Measurements from ENCODE around the gene DOHH.
"Not testable (repeated sequence)": the region's sequence is repeated elsewhere in the genome, so short reads cannot be mapped to it uniquely, and the experiment has no call there.

Gene DOHH

DNA sequence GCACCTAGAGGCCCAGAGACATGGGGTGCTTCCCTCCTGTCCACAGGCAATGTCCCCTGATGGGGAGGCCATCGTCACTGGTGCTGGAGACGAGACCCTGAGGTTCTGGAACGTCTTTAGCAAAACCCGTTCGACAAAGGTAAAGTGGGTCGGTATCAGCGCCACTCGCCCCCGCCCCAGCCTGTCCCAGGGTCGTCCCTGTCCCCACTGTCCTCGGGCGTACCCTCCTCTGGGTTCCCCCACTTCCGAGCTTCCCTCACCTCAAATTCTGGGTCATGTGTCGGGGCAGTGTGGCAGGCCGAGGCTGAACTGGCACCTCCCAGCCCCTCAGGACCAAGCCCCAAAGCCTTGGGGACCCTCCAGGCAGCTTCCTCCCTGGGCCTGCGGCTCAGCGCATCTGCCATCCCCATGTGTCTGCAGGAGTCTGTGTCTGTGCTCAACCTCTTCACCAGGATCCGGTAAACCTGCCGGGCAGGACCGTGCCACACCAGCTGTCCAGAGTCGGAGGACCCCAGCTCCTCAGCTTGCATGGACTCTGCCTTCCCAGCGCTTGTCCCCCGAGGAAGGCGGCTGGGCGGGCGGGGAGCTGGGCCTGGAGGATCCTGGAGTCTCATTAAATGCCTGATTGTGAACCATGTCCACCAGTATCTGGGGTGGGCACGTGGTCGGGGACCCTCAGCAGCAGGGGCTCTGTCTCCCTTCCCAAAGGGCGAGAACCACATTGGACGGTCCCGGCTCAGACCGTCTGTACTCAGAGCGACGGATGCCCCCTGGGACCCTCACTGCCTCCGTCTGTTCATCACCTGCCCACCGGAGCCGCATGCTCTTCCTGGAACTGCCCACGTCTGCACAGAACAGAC lies 34.1 kb upstream of the DOHH start:
- DNase-seq (ENCODE audit: low read depth): no peak

- no peak for DNase-seq (ENCODE audit: low read depth)
These were observed 33.2 kb upstream of the DOHH start for GRCh38 chr19:3533563-3534216.

GRCh38 chr19:3533033-3533432 lies 32.6 kb upstream of the DOHH start:
- no peak for DNase-seq (ENCODE audit: low read depth)

DNA sequence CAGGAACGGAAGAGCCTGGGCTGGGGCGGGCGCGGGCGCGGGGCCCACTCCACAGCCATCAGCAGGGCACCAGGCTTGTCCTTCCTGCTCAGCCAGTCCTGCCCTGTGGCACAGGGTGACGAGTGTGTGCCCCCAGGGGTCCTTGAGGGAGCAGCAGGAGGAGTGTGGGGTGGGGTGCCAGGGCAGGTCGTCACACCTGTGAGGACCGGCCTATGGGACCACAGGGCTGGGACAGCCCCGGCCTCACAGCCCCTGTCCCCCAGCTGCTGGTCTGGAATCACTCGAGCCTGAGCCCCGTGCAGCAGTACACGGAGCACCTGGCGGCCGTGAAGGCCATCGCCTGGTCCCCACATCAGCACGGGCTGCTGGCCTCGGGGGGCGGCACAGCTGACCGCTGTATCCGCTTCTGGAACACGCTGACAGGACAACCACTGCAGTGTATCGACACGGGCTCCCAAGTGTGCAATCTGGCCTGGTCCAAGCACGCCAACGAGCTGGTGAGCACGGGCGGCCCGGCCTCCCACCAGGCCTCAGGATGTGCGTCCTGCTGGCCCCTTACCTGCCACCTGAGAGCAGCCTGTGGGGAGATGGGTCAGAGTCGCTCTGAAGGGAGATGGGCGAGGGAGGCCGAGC lies 31.8 kb upstream of the DOHH start:
- no peak for DNase-seq (ENCODE audit: low read depth)

- DNase-seq (ENCODE audit: low read depth): no peak
These were observed 31.2 kb upstream of the DOHH start for GRCh38 chr19:3531716-3532115.

DNA sequence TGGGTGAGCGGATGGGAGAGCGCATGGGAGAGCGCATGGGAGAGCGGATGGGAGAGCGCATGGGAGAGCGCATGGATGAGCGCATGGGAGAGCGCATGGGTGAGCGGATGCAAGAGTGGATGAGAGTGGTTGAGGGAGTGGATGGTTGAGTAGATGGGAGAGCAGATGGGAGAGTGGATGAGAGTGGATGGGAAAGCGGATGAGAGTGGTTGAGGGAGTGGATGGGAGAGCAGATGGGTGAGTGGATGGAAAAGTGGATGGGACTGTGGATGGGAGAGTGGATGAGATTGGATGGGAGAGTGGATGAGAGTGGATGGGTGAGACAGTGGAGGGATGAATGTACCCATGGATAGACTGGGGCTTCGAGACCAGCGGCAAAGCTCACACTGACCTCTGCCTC lies 29.9 kb upstream of the DOHH start:
- no peak for DNase-seq (ENCODE audit: low read depth)

- DNase-seq (ENCODE audit: low read depth): not testable (repeated sequence)
These were observed 28.8 kb upstream of the DOHH start for GRCh38 chr19:3529299-3529698.

- no peak for DNase-seq (ENCODE audit: low read depth)
These were observed 28.2 kb upstream of the DOHH start for GRCh38 chr19:3528539-3529211.

DNA sequence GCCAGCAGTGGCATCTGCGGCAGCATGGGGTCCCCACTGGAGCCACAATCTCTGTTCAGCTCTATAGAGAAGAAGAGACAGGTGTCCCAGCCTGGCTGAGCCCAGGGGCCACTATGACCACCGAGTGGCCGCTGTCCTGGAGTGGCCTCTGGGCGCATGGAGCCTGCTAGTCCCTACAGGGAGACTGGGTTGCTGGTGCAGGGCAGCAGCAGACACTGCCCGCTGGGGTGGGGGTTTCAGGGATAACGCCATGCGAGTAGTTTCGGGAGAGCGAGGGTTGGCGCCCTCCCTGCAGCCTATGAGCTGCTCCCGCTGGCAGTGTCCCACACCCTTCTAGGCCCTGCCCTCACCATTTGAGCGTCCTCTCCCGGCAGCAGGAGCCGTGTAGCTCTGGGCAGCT lies 27.6 kb upstream of the DOHH start:
- DNase-seq (ENCODE audit: low read depth): no peak

- no peak for DNase-seq (ENCODE audit: low read depth)
These were observed 26.9 kb upstream of the DOHH start for GRCh38 chr19:3527238-3527910.

- DNase-seq (ENCODE audit: low read depth): no peak
These were observed 26.2 kb upstream of the DOHH start for GRCh38 chr19:3526507-3527237.

GRCh38 chr19:3524904-3525451 lies 24.5 kb upstream of the DOHH start:
- no peak for DNase-seq (ENCODE audit: low read depth)

- no peak for DNase-seq (ENCODE audit: low read depth)
These were observed 23.8 kb upstream of the DOHH start for GRCh38 chr19:3524078-3524842.

DNA sequence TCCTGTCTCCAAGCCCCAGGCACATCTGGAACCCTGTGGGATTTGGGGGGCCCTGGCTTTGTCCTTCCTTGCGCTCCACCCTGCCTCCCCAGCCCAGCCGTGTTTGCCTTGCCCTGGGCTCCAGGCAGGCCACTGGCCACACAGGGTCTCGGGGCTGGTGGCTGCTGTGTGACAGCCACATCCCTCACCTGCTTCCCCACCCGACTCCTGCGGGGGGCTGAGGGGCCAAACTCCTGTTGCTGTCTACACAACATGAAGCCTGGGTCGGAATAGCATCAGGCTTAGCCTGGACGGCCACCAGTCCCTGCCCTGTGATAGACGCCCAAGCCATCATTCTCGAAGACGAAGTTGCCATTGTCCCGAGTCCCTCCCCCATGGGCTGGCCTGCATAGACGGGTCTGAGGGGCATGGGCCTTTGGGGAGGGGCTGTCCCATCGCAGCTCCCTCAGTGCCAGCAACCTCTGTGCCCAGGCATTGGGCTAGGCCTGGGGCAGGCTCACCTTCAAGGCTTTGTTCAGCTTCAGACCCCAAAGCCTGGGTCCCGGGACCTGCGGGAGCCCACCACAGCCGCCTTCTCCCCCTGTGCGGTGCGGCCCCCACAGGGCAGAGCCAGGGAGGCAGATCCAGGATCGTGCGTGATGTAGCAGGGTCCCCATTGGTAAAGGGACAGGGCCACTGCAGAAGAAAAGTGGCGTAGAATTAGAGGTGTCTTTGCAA lies 23.0 kb upstream of the DOHH start:
- no peak for DNase-seq (ENCODE audit: low read depth)

DNA sequence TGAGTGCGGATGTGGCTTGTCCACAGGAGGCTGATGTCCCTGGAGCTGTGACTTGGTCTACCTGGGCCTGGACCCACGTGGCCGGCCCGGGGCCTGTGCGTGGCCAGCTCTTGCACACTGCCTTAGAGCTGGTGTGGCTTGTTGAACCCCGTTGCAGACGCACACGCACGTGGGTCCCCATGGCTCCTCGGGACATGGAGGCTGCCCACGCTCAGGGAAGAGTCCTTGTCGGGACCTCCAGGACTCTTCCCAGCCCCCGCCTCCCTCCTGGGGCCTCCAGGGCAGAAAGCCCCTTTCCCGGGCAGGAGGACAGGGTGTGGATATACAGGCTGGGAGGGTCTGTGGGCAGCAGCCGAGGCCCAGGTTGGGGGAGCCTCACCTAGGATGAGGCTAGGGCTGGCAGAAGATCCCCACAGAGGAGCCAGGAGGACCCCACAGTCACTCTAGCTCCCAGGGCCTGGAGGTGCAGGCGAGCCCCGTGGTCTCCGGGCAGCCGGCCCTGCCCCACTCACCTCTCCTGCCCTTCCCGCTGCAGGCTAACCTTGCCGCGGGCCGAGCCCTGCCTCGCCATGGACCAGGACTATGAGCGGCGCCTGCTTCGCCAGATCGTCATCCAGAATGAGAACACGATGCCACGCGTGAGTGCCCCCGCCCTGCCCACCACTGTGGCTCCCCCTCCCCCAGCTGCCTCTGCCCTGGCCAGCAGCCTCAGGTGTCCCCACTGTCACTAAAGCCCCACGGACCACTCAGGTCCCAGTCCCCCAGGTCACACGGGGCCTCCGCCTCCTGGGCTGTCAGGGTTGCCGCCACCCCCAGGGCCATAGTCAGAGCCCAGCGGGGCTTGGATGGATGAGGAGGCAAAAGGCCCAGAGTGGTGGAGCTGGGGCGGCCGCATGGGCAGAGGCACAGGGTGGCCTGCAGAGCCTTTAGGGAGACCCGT lies 22.2 kb upstream of the DOHH start:
- no peak for DNase-seq (ENCODE audit: low read depth)

DNA sequence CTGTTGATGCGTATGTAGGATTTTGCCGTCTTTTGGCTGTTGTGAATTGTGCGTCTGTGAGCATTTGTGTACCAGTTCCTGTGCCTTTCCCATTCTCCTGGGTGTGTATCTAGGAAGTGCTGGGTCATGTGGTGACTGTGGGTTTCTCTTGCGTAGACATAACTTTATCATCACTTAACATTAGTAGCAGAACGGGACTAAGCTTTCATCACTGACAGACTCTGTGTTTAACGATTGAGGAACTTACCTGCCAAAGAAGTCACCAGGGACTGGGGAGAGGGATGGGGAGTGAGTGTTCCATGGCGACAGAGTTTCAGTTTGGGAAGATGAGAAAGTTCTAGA lies 20.6 kb upstream of the DOHH start:
- DNase-seq (ENCODE audit: low read depth): no peak

DNA sequence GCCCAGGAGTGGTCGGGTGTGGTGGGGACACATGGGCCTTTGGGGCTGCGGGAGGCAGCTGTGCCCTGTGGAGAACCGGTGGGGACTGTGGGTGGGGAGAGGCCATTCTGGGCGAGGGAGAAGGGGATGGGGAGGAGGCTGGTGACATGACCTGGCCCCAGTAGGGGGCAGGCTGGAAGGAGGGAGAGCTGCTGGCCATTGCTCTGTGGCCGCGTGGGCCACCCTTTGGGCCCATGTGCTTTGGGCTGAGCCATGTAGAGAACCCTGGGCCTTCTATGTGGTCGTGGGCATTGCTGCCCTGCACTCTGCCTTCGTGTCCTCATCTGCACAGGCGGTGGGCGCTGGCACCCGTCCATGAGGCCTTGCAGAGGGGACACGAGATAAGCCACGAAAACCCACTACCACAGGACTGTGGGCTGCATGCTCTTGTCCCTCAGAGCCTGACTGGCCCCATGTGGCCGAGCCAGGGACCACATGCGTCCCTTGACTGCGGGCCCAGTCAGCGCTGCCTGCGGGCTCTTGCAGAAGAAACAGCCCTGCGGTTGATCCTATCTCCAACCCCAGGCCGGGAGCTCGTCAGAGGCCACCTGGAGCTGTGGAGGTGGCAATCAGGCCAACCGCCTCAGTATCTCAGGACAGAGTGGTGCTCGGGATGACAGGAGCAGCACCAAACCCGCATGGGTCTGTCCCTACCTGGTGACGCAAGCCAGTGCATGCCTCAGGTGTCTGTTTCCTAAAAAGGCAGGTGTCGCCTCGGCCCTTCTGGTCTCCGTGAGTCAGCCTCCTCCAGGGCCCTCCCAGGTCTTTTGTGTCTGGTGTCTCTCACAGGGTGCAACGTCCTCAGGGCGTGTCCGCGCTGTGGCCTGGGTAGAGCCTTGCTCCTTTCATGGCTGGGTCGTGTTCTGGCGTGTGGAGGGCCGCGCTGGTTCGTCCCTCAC lies 20.0 kb upstream of the DOHH start:
- DNase-seq (ENCODE audit: low read depth): no peak

Measured in activated T-cell treated with anti-CD3 and anti-CD28 coated beads for 24 hours (primary cell).